ENCODE data around the gene ZMYND8.
"Not testable (repeated sequence)": the region's sequence is repeated elsewhere in the genome, so short reads cannot be mapped to it uniquely, and the experiment has no call there.

The ZMYND8 gene

GRCh38 chr20:47224300-47224791 is 132.2 kb downstream of the ZMYND8 start:
- DNase-seq (ENCODE audit: low read depth): no peak

GRCh38 chr20:47223896-47224295 is 132.6 kb downstream of the ZMYND8 start:
- DNase-seq (ENCODE audit: low read depth): no peak

GRCh38 chr20:47222468-47223119 is 133.9 kb downstream of the ZMYND8 start:
- DNase-seq (ENCODE audit: low read depth): no peak

GRCh38 chr20:47221036-47221625 is 135.4 kb downstream of the ZMYND8 start:
- no peak for DNase-seq (ENCODE audit: low read depth)

GRCh38 chr20:47220161-47220582 is 136.3 kb downstream of the ZMYND8 start:
- peak; percentile 38 for DNase-seq (ENCODE audit: low read depth)

- DNase-seq (ENCODE audit: low read depth): no peak
Observed at GRCh38 chr20:47217482-47218446, 138.7 kb downstream of the ZMYND8 start.

- DNase-seq (ENCODE audit: low read depth): no peak
Observed at GRCh38 chr20:47216819-47217410, 139.6 kb downstream of the ZMYND8 start.

- DNase-seq (ENCODE audit: low read depth): no peak
Observed at GRCh38 chr20:47215653-47216397, 140.7 kb downstream of the ZMYND8 start.

GRCh38 chr20:47213966-47214365 is 142.5 kb downstream of the ZMYND8 start:
- no peak for DNase-seq (ENCODE audit: low read depth)

- no peak for DNase-seq (ENCODE audit: low read depth)
Observed at GRCh38 chr20:47212606-47213207, 143.8 kb downstream of the ZMYND8 start.

- no peak for DNase-seq (ENCODE audit: low read depth)
Observed at GRCh38 chr20:47211036-47211435, 145.5 kb downstream of the ZMYND8 start.

- no peak for DNase-seq (ENCODE audit: low read depth)
Observed at GRCh38 chr20:47210470-47210869, 146.0 kb downstream of the ZMYND8 start.

GRCh38 chr20:47209982-47210381 is 146.5 kb downstream of the ZMYND8 start:
- DNase-seq (ENCODE audit: low read depth): no peak

- DNase-seq (ENCODE audit: low read depth): no peak
Observed at GRCh38 chr20:47208534-47209174, 147.8 kb downstream of the ZMYND8 start.

- DNase-seq (ENCODE audit: low read depth): no peak
Observed at GRCh38 chr20:47206962-47207641, 149.4 kb downstream of the ZMYND8 start.

GRCh38 chr20:47206552-47206951 is 149.9 kb downstream of the ZMYND8 start:
- DNase-seq (ENCODE audit: low read depth): not testable (repeated sequence)

GRCh38 chr20:47205577-47206123 is 150.8 kb downstream of the ZMYND8 start:
- peak; percentile 83 for DNase-seq (ENCODE audit: low read depth)

GRCh38 chr20:47204850-47205122 is 151.7 kb downstream of the ZMYND8 start:
- not testable (repeated sequence) for DNase-seq (ENCODE audit: low read depth)

- peak; percentile 68 for DNase-seq (ENCODE audit: low read depth)
Observed at GRCh38 chr20:47204008-47204849, 152.3 kb downstream of the ZMYND8 start.

Data from EH (cell line).